Measurements from ENCODE around the gene MTOR.

- TF ChIP-seq CTCF (IDR thresholded peaks at IDR 0.05) (no peak), POLR2A (IDR thresholded peaks at IDR 0.05) (no peak)
Observed at GRCh38 chr1:11158720-11159321, 103.5 kb downstream of the MTOR start.
